Central memory CD8-positive, alpha-beta T cell (primary cell): ENCODE measurements around the gene SLC10A6.
"Not testable (repeated sequence)": the region's sequence is repeated elsewhere in the genome, so short reads cannot be mapped to it uniquely, and the experiment has no call there.

Experiments
- ATAC-seq: fragments of 150-1000 bp; cut with Tn5 transposase; replicated peaks from 2 replicates; pipeline ENCODE4 v1.10.0; 2022; ENCODE audit warnings: mild to moderate bottlenecking, moderate FRiP score, moderate number of reproducible peaks; ENCODE audit not compliant: poor library complexity, severe bottlenecking; ENCODE audit errors: extremely low read depth
- DNase-seq, 2 donors: peaks; one replicate each; pipeline ENCODE4 v3.0.0; 2021; ENCODE audit warnings: low spot score in 2 of 2
- H3K27ac Mint-ChIP-seq: one replicate; pipeline ENCODE4 v1.8.0; 2022; ENCODE audit warnings: low read depth, mild to moderate bottlenecking, moderate library complexity, mixed read lengths
- H3K27me3 Mint-ChIP-seq: one replicate; pipeline ENCODE4 v1.8.0; 2022; ENCODE audit warnings: mixed read lengths
- H3K36me3 Mint-ChIP-seq: one replicate; pipeline ENCODE4 v1.8.0; 2022; ENCODE audit warnings: mild to moderate bottlenecking, moderate library complexity, mixed read lengths; ENCODE audit not compliant: insufficient read depth
- H3K4me1 Mint-ChIP-seq: one replicate; pipeline ENCODE4 v1.8.0; 2022; ENCODE audit warnings: mixed read lengths
- H3K4me3 Mint-ChIP-seq: one replicate; pipeline ENCODE4 v1.8.0; 2022; ENCODE audit warnings: mild to moderate bottlenecking, moderate library complexity, mixed read lengths
- H3K9me3 Mint-ChIP-seq: one replicate; pipeline ENCODE4 v1.8.0; 2022; ENCODE audit warnings: mixed read lengths

The SLC10A6 gene

GRCh38 chr4:86876894-86877685 lies 27.9 kb upstream of the SLC10A6 start:
- DNase-seq (no peak), ATAC-seq (no peak)
- no peaks in the 10 kb centered on the region for H3K36me3 Mint-ChIP-seq
- H3K4me1 Mint-ChIP-seq, result no peaks in the 10 kb centered on the region
- peaks cover 13% of the 10 kb centered on the region for H3K9me3 Mint-ChIP-seq
- no peak overlapping the region for H3K27ac Mint-ChIP-seq
- peaks cover 5% of the 10 kb centered on the region for H3K27me3 Mint-ChIP-seq
- H3K4me3 Mint-ChIP-seq, result no peak overlapping the region

GRCh38 chr4:86875436-86875835 lies 26.3 kb upstream of the SLC10A6 start:
- H3K4me3 Mint-ChIP-seq, H3K27ac Mint-ChIP-seq, ATAC-seq, H3K36me3 Mint-ChIP-seq, H3K4me1 Mint-ChIP-seq, DNase-seq: not testable (repeated sequence)
- Mint-ChIP-seq H3K9me3 (peaks cover 13% of the 10 kb centered on the region), H3K27me3 (peaks cover 12% of the 10 kb centered on the region)

- DNase-seq (no peak), ATAC-seq (no peak)
- H3K9me3 Mint-ChIP-seq, result no peaks in the 10 kb centered on the region
- no peaks in the 10 kb centered on the region for H3K36me3 Mint-ChIP-seq
- H3K4me1 Mint-ChIP-seq, result no peaks in the 10 kb centered on the region
- H3K27ac Mint-ChIP-seq, result no peak overlapping the region
- peaks cover 12% of the 10 kb centered on the region for H3K27me3 Mint-ChIP-seq
- H3K4me3 Mint-ChIP-seq, result no peak overlapping the region
These were observed 23.0 kb upstream of the SLC10A6 start for GRCh38 chr4:86872135-86872534.

- no peak overlapping the region for H3K4me3 Mint-ChIP-seq
- H3K27me3 Mint-ChIP-seq, result peaks cover 12% of the 10 kb centered on the region
- ATAC-seq, result no peak
- no peaks in the 10 kb centered on the region for H3K9me3 Mint-ChIP-seq
- no peak overlapping the region for H3K27ac Mint-ChIP-seq
- H3K36me3 Mint-ChIP-seq, result no peaks in the 10 kb centered on the region
- no peaks in the 10 kb centered on the region for H3K4me1 Mint-ChIP-seq
- DNase-seq, result no peak
These were observed 21.4 kb upstream of the SLC10A6 start for GRCh38 chr4:86870442-86871069.

GRCh38 chr4:86857341-86858052 lies 8.3 kb upstream of the SLC10A6 start:
- no peak for ATAC-seq
- Mint-ChIP-seq H3K9me3 (no peaks in the 10 kb centered on the region), H3K4me1 (no peaks in the 10 kb centered on the region), H3K4me3 (no peak overlapping the region), H3K36me3 (no peaks in the 10 kb centered on the region), H3K27me3 (peaks cover 10% of the 10 kb centered on the region), H3K27ac (no peak overlapping the region)
- no peak for DNase-seq

- Mint-ChIP-seq H3K27ac (no peak overlapping the region), H3K4me3 (no peak overlapping the region), H3K9me3 (no peaks in the 10 kb centered on the region), H3K4me1 (no peaks in the 10 kb centered on the region), H3K27me3 (peaks cover 10% of the 10 kb centered on the region), H3K36me3 (no peaks in the 10 kb centered on the region)
- DNase-seq, result no peak
- no peak for ATAC-seq
These were observed 7.7 kb upstream of the SLC10A6 start for GRCh38 chr4:86856896-86857295.

- Mint-ChIP-seq H3K36me3 (no peaks in the 10 kb centered on the region), H3K9me3 (no peaks in the 10 kb centered on the region), H3K4me1 (no peaks in the 10 kb centered on the region), H3K27ac (no peak overlapping the region), H3K4me3 (no peak overlapping the region), H3K27me3 (peaks cover 15% of the 10 kb centered on the region)
- DNase-seq (no peak), ATAC-seq (no peak)
These were observed 6.4 kb upstream of the SLC10A6 start for GRCh38 chr4:86855572-86855971.

GRCh38 chr4:86853209-86853608 lies 4.0 kb upstream of the SLC10A6 start:
- H3K27me3 Mint-ChIP-seq, result peaks cover 35% of the 10 kb centered on the region
- no peak overlapping the region for H3K27ac Mint-ChIP-seq
- H3K4me3 Mint-ChIP-seq, result no peak overlapping the region
- DNase-seq (no peak), ATAC-seq (no peak)
- no peaks in the 10 kb centered on the region for H3K36me3 Mint-ChIP-seq
- H3K9me3 Mint-ChIP-seq, result no peaks in the 10 kb centered on the region
- no peaks in the 10 kb centered on the region for H3K4me1 Mint-ChIP-seq

- Mint-ChIP-seq H3K27me3 (peaks cover 27% of the 10 kb centered on the region), H3K27ac (no peak overlapping the region), H3K9me3 (no peaks in the 10 kb centered on the region), H3K4me3 (no peak overlapping the region), H3K4me1 (no peaks in the 10 kb centered on the region), H3K36me3 (no peaks in the 10 kb centered on the region)
- ATAC-seq (no peak), DNase-seq (no peak)
These were observed 1.0 kb downstream of the SLC10A6 start for GRCh38 chr4:86848136-86848535.

GRCh38 chr4:86847571-86847970 lies 1.6 kb downstream of the SLC10A6 start:
- Mint-ChIP-seq H3K4me3 (no peak overlapping the region), H3K36me3 (no peaks in the 10 kb centered on the region), H3K27ac (no peak overlapping the region), H3K9me3 (no peaks in the 10 kb centered on the region), H3K27me3 (peaks cover 27% of the 10 kb centered on the region), H3K4me1 (no peaks in the 10 kb centered on the region)
- ATAC-seq (no peak), DNase-seq (no peak)

GRCh38 chr4:86846921-86847320 lies 2.3 kb downstream of the SLC10A6 start:
- no peaks in the 10 kb centered on the region for H3K4me1 Mint-ChIP-seq
- H3K4me3 Mint-ChIP-seq, result no peak overlapping the region
- no peaks in the 10 kb centered on the region for H3K9me3 Mint-ChIP-seq
- no peak overlapping the region for H3K27ac Mint-ChIP-seq
- ATAC-seq (no peak), DNase-seq (no peak)
- H3K36me3 Mint-ChIP-seq, result no peaks in the 10 kb centered on the region
- H3K27me3 Mint-ChIP-seq, result peaks cover 27% of the 10 kb centered on the region

GRCh38 chr4:86845593-86845992 lies 3.6 kb downstream of the SLC10A6 start:
- Mint-ChIP-seq H3K4me3 (no peak overlapping the region), H3K4me1 (no peaks in the 10 kb centered on the region), H3K27me3 (peaks cover 22% of the 10 kb centered on the region), H3K27ac (no peak overlapping the region), H3K9me3 (no peaks in the 10 kb centered on the region), H3K36me3 (no peaks in the 10 kb centered on the region)
- no peak for DNase-seq
- no peak for ATAC-seq

GRCh38 chr4:86841309-86841708 lies 7.9 kb downstream of the SLC10A6 start:
- DNase-seq (no peak), ATAC-seq (no peak)
- Mint-ChIP-seq H3K4me3 (no peak overlapping the region), H3K4me1 (no peaks in the 10 kb centered on the region), H3K9me3 (no peaks in the 10 kb centered on the region), H3K27ac (no peak overlapping the region), H3K27me3 (peaks cover 6% of the 10 kb centered on the region), H3K36me3 (no peaks in the 10 kb centered on the region)
